Fibroblast of skin of right biceps (primary cell): Measurements from ENCODE around the gene UCHL5.
"Not testable (repeated sequence)": the region's sequence is repeated elsewhere in the genome, so short reads cannot be mapped to it uniquely, and the experiment has no call there.

Experiments
- DNase-seq: peaks from one replicate; pipeline ENCODE4 v3.0.0-alpha.2; 2013

The UCHL5 gene

GRCh38 chr1:193062698-193063463, 3.7 kb upstream of the UCHL5 start:
- DNase-seq: no peak

DNA sequence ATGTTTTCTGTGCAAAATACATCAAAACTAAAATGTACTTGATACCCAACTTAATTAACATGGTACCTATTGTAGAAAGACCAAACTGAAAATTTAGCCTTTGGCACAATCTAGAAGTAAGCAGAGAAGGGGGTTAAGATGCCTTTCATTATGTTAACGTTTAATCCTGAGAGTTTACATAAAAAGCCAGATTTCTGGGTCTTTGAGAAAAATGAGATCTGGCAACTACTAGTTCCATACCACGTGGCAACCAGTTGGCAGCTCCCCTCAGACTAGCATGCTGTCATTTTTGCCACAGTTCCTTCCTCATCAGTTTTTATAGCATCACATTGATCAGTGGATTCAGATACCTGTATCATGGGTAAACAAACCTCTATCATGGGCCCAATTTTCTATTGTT, 1.8 kb upstream of the UCHL5 start:
- peak; percentile 13 for DNase-seq

DNA sequence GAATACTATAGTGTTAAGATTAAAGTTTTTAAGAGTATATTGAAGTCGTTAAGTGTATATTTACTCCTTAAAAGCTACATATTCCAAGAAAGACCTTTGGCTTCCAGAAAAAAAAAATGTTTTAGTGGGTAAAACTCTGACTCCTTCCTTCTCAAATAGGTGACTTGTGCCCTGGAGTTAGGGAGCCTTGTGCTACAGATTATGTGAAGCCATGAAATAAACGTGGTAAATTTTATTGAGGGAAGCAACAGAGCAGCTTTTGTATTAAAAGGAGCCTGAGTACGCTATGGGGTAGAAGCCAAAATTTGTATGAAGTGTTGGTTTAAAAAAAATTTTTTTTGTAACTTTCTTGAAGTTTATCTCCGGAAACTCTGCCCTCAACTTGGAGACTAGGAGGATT, 1.2 kb upstream of the UCHL5 start:
- DNase-seq: no peak

DNA sequence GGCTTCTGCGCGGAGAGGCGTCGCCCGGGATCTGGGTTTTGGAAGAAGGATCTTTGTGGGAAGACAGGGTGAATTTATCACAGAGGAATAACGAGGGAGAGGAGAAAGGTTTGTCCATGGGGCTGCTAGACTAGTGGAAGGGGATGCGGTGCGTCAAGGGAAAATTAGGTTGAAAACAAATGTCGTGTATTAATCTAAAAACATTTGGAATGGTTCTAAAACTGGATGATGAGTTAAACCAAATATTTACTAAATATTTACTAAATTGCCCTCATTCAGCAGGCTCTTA, 899 bp upstream of the UCHL5 start:
- DNase-seq: no peak

DNA sequence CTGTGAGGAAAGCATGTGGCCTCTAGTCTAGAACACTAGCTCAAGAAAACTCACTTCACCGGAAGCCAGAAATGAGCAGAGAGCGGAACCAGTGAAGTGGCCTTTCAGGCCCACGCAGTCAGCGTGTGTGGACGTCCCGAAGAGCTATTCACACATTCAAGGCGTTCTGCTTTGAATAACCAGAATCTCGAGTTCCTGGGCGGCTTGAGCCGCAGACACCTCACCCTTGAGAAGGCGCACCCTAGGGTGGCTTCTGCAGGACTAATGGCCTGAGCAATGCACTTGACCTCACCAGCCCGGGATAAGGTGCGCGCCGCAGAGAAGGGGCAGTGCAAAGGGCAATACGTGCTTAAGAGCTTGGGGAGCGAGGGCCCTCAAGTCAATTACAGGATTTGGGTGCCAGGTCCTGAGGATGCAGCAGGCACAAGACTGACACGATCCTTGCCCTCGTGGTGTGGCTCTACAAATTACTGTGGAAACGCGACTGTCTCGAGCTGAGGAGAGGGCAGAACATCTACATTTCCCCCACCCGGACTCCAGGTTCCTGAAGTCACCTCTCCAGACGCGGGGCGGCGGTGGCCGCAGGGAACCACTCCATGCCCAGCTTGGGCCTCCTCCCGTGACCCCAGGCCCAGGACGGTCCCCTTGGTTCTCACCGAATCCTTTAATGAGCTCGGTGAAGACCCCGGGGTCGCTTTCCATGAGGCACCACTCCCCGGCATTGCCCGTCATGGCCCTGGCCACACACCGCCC, 455 bp downstream of the UCHL5 start:
- DNase-seq: peak; percentile 47

DNA sequence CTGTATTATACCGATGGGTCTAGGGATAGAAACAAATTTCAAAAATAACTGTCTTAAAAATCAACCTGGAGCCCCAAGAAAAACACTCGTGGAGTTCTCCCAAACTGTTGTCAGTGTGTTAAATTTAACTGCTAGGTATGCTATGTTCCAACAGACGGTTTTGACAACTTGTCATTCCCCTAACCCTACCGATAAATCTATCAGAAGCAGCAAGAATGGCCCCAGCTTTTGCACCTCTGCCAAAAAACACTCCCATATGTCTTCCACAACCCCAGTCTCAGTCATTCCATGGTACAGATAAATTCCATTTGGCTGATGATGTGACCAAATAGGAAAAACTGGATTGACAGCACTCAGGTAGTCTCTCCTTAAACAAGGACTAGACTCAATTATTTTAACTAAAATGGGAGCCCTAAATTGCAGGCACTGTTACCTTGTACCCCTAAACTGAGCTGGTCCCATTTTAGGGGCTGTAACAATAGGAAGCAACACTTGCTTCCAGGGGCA, 4.9 kb downstream of the UCHL5 start:
- no peak for DNase-seq

DNA sequence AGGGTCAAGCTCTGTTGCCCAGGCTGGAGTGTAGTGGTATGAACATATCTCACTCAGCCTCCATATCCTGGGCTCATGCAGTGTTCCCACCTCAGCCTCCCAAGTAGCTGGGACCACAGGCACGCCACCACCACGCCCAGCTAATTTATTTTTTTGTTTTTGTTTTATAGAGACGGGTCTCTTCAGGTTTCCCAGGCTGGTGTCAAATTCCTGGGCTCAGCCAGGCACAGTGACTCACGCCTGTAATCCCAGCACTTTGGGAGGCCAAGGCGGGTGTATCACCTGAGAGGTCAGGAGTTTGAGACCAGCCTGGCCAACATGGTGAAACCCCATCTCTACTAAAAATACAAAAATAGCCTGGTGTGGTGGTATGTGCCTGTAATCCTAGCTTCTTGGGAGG, 10.2 kb downstream of the UCHL5 start:
- peak; percentile 1 for DNase-seq

- DNase-seq: no peak
Observed at GRCh38 chr1:193042766-193043691, 16.1 kb downstream of the UCHL5 start.

GRCh38 chr1:193040011-193040410, 19.1 kb downstream of the UCHL5 start:
- no peak for DNase-seq

- no peak for DNase-seq
Observed at GRCh38 chr1:193036337-193037047, 22.7 kb downstream of the UCHL5 start.

- no peak for DNase-seq
Observed at GRCh38 chr1:193033610-193034009, 25.6 kb downstream of the UCHL5 start.

DNA sequence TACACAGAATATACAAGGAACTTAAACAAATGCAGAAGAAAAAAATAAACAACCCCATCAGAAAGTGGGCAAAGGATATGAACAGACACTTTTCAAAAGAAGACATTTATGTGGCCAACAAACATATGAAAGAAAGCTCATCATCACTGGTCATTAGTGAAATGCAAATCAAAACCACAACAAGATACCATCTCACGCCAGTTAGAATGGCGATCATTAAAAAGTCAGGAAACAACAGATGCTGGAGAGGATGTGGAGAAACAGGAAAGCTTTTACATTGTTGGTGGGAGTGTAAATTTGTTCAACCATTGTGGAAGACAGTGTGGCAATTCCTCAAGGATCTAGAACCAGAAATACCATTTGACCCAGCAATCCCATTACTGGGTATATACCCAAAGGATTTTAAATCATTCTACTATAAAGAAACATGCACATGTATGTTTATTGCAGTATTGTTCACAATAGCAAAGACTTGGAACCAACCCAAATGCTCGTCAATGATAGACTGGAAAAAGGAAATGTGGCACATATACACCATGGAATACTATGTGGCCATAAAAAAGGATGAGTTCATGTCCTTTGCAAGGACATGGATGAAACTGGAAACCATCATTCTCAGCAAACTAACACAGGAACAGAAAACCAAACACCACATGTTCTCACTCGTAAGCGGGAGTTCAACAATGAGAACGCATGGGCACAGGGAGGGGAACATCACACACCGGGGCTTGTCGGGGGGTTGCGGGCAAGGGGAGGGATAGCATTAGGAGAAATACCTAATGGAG, 26.3 kb downstream of the UCHL5 start:
- DNase-seq: not testable (repeated sequence)

DNA sequence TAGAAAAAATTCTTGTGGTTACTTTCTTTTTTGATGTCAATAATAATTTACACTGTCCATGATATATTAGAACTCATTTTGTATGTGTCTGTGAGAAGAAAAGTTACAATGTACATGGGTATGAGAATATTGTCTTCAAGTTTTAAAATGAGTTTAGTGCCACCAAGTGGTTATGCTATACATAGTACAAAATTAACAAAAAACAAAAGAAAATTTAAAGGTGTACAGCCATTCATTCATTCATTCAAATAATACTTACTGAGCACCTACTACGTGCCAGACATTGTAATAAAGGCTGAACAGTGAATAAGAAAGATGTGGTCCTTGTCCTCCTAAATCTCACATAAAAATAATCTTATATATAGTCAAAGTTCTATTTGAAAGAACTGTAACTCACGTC, 27.7 kb downstream of the UCHL5 start:
- DNase-seq: peak; percentile 11

- no peak for DNase-seq
Observed at GRCh38 chr1:193030280-193030679, 28.9 kb downstream of the UCHL5 start.

GRCh38 chr1:193025218-193025617, 33.9 kb downstream of the UCHL5 start:
- no peak for DNase-seq

GRCh38 chr1:193019442-193020026, 39.6 kb downstream of the UCHL5 start:
- DNase-seq: peak; percentile 48

- no peak for DNase-seq
Observed at GRCh38 chr1:193016788-193017187, 42.4 kb downstream of the UCHL5 start.

DNA sequence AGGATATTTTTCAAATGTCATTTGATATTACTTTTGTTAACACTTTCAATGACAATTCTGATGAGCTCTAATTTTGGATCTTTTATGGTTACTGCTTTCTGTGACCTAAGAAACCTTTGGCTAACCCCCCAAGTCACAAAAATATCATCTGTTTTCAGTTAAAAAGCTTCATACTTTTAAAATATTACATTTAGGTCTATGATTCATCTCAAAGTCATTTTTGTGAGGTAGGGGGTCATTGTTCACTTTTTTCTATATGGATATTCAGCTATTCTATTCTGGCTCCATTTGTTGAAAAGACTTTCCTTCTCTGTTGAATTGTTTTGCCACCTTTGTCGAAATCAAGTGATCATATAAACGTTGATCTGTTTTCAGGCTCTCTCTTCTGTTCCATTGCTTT, 44.8 kb downstream of the UCHL5 start:
- peak; percentile 72 for DNase-seq

DNA sequence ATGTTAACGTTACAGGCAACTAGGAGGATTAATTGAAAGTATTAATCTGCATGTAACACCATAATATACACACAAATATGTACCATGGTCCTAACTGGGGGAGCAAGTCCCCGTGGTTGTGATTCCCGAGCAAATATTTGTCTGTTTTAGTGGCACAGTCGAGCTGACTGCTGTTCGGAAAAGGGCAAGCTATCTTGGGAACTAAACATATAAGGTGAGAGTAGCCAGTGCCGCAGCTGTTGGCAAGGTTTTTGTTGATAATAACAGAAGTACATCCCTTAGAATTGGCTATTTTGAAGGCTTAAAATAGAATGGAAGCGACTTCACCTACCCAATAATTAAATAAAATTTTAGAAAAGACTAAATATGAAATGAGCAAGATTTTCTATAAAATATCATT, 45.5 kb downstream of the UCHL5 start:
- no peak for DNase-seq

- DNase-seq: peak; percentile 86
Observed at GRCh38 chr1:193013005-193013404, 46.2 kb downstream of the UCHL5 start.

DNA sequence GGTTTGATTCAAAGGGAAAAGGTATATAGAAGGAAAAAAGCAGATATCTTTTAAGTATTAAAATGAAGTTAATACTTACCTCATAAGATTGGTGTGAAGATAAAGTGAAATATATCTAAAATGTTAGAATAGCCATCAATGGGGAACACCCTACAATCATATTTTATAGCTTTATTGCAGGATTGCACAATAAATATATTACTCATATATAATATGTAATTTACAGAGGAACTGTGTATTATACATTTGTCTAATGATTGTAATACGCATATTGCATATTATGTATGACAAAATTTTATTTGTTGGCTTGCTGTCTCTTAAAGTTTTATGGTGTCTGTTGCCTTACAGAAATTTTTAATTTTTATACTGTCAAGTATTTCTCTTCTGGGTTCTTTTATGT, 47.8 kb downstream of the UCHL5 start:
- DNase-seq: no peak
